ENCODE data around the gene TTN.
"Not testable (repeated sequence)": the region's sequence is repeated elsewhere in the genome, so short reads cannot be mapped to it uniquely, and the experiment has no call there.

Gene TTN

GRCh38 chr2:178658480-178658879 lies 148.7 kb downstream of the TTN start:
- not testable (repeated sequence) for DNase-seq (ENCODE audit: low spot score)

GRCh38 chr2:178650554-178650953 lies 156.7 kb downstream of the TTN start:
- no peak for DNase-seq (ENCODE audit: low spot score)

GRCh38 chr2:178644919-178645318 lies 162.3 kb downstream of the TTN start:
- DNase-seq (ENCODE audit: low spot score): no peak

GRCh38 chr2:178641498-178641897 lies 165.7 kb downstream of the TTN start:
- no peak for DNase-seq (ENCODE audit: low spot score)

GRCh38 chr2:178635897-178636296 lies 171.3 kb downstream of the TTN start:
- DNase-seq (ENCODE audit: low spot score): no peak

- no peak for DNase-seq (ENCODE audit: low spot score)
Observed at GRCh38 chr2:178632729-178633128, 174.5 kb downstream of the TTN start.

- no peak for DNase-seq (ENCODE audit: low spot score)
Observed at GRCh38 chr2:178630581-178630980, 176.6 kb downstream of the TTN start.

GRCh38 chr2:178629463-178629862 lies 177.8 kb downstream of the TTN start:
- DNase-seq (ENCODE audit: low spot score): no peak

GRCh38 chr2:178628605-178629004 lies 178.6 kb downstream of the TTN start:
- DNase-seq (ENCODE audit: low spot score): no peak

GRCh38 chr2:178627401-178627800 lies 179.8 kb downstream of the TTN start:
- no peak for DNase-seq (ENCODE audit: low spot score)

- DNase-seq (ENCODE audit: low spot score): no peak
Observed at GRCh38 chr2:178615969-178616368, 191.3 kb downstream of the TTN start.

GRCh38 chr2:178602901-178603300 lies 204.3 kb downstream of the TTN start:
- no peak for DNase-seq (ENCODE audit: low spot score)

GRCh38 chr2:178592655-178593054 lies 214.6 kb downstream of the TTN start:
- no peak for DNase-seq (ENCODE audit: low spot score)

- no peak for DNase-seq (ENCODE audit: low spot score)
Observed at GRCh38 chr2:178589335-178589734, 217.9 kb downstream of the TTN start.

- DNase-seq (ENCODE audit: low spot score): no peak
Observed at GRCh38 chr2:178584666-178585065, 222.6 kb downstream of the TTN start.

- no peak for DNase-seq (ENCODE audit: low spot score)
Observed at GRCh38 chr2:178579006-178579405, 228.2 kb downstream of the TTN start.

GRCh38 chr2:178574789-178575188 lies 232.4 kb downstream of the TTN start:
- no peak for DNase-seq (ENCODE audit: low spot score)

- no peak for DNase-seq (ENCODE audit: low spot score)
Observed at GRCh38 chr2:178568227-178568626, 239.0 kb downstream of the TTN start.

- DNase-seq (ENCODE audit: low spot score): no peak
Observed at GRCh38 chr2:178553047-178553446, 254.2 kb downstream of the TTN start.

- DNase-seq (ENCODE audit: low spot score): no peak
Observed at GRCh38 chr2:178550352-178550751, 256.9 kb downstream of the TTN start.

- DNase-seq (ENCODE audit: low spot score): no peak
Observed at GRCh38 chr2:178542569-178542968, 264.7 kb downstream of the TTN start.

GRCh38 chr2:178542161-178542560 lies 265.1 kb downstream of the TTN start:
- no peak for DNase-seq (ENCODE audit: low spot score)

- no peak for DNase-seq (ENCODE audit: low spot score)
Observed at GRCh38 chr2:178536037-178536436, 271.2 kb downstream of the TTN start.

GRCh38 chr2:178531168-178531567 lies 276.1 kb downstream of the TTN start:
- DNase-seq (ENCODE audit: low spot score): no peak

GRCh38 chr2:178530625-178531142 lies 276.5 kb downstream of the TTN start:
- no peak for DNase-seq (ENCODE audit: low spot score)
